Esophagus muscularis mucosa (tissue), 3 donors: Measurements from ENCODE around the gene SH3BP4.

Experiments
- CTCF ChIP-seq, 3 experiments: fragments of 200-600 bp in 2 of 3; fragments of 450-650 bp in 1 of 3; sonication (generic) in 2 of 3; IDR thresholded peaks; one replicate each; pipeline ENCODE4 v1.5.1; 2017 to 2019; ENCODE audit warnings: antibody characterized with exemption in 3 of 3, mild to moderate bottlenecking in 2 of 3, moderate library complexity in 1 of 3
- POLR2AphosphoS5 ChIP-seq, 2 donors: sonication (generic); formaldehyde crosslinking; IDR thresholded peaks; one replicate each; pipeline ENCODE4 v1.6.1; 2017; ENCODE audit warnings: antibody characterized with exemption in 2 of 2

- TF ChIP-seq CTCF (IDR thresholded peaks at IDR 0.05) = no peak
- TF ChIP-seq POLR2AphosphoS5 (IDR thresholded peaks at IDR 0.05) = no peak
Measured at GRCh38 chr2:235008584-235009044, 56.8 kb downstream of the SH3BP4 start.
